SK-N-MC (cell line): Measurements from ENCODE around the gene DLG2.

Experiments
- DNase-seq: peaks from one replicate; pipeline ENCODE4 v3.0.0-alpha.2; 2011; ENCODE audit warnings: low read depth, low spot score
- H3K27ac ChIP-seq: fragments of 200-600 bp; sonication (generic); 2 replicates; pipeline ENCODE4 v1.5.1; 2016; ENCODE audit warnings: mixed run types
- H3K36me3 ChIP-seq: fragments of 200-600 bp; sonication (generic); 2 replicates; pipeline ENCODE4 v1.6.1; 2017; ENCODE audit warnings: antibody characterized with exemption, low read length, mixed read lengths; ENCODE audit not compliant: insufficient read depth
- H3K4me3 ChIP-seq: fragments of 200-600 bp; sonication (generic); 2 replicates; pipeline ENCODE4 v1.5.1; 2016
- H3K9ac ChIP-seq: fragments of 200-600 bp; sonication (generic); 2 replicates; pipeline ENCODE4 v1.8.0; 2017; ENCODE audit warnings: mixed run types, mixed read lengths; ENCODE audit not compliant: insufficient read length
- H3K9me3 ChIP-seq: fragments of 200-600 bp; sonication (generic); 2 replicates; pipeline ENCODE4 v1.6.1; 2017; ENCODE audit warnings: low read depth, mild to moderate bottlenecking, antibody characterized with exemption, low read length, moderate library complexity, mixed read lengths
- EZH2 ChIP-seq: fragments of 200-600 bp; sonication (generic); IDR thresholded peaks from one replicate; pipeline ENCODE4 v1.6.1; 2017; ENCODE audit warnings: antibody characterized with exemption
- FOXP2 ChIP-seq: optimal IDR thresholded peaks from 2 replicates; pipeline ENCODE3; 2011; ENCODE audit warnings: mild to moderate bottlenecking, moderate library complexity; ENCODE audit not compliant: insufficient read depth; ENCODE audit errors: extremely low read length, control extremely low read depth
- POLR2AphosphoS5 ChIP-seq: IDR thresholded peaks from 2 replicates; pipeline ENCODE4 v1.6.1; 2012; ENCODE audit warnings: mild to moderate bottlenecking, low read depth, low read length, borderline replicate concordance

Gene DLG2

GRCh38 chr11:84899134-84899533 is 728.0 kb downstream of the DLG2 start:
- no peak overlapping the region for H3K9ac ChIP-seq
- H3K4me3 ChIP-seq: no peak overlapping the region
- no peak for DNase-seq
- no peak overlapping the region for H3K27ac ChIP-seq
- no peaks in the 10 kb centered on the region for H3K9me3 ChIP-seq
- no peak for TF ChIP-seq EZH2
- no peak for TF ChIP-seq POLR2AphosphoS5
- H3K36me3 ChIP-seq: no peaks in the 10 kb centered on the region

GRCh38 chr11:84894666-84895065 is 732.5 kb downstream of the DLG2 start:
- no peak overlapping the region for H3K4me3 ChIP-seq
- no peak overlapping the region for H3K27ac ChIP-seq
- H3K9me3 ChIP-seq: no peaks in the 10 kb centered on the region
- TF ChIP-seq EZH2 (no peak), FOXP2 (no peak), POLR2AphosphoS5 (no peak)
- no peaks in the 10 kb centered on the region for H3K36me3 ChIP-seq
- no peak overlapping the region for H3K9ac ChIP-seq
- no peak for DNase-seq

GRCh38 chr11:84890676-84891075 is 736.5 kb downstream of the DLG2 start:
- Histone ChIP-seq H3K4me3 (no peak overlapping the region), H3K36me3 (no peaks in the 10 kb centered on the region), H3K9me3 (no peaks in the 10 kb centered on the region), H3K9ac (no peak overlapping the region), H3K27ac (no peak overlapping the region)
- DNase-seq: no peak
- TF ChIP-seq POLR2AphosphoS5 (no peak), FOXP2 (no peak), EZH2 (no peak)

DNA sequence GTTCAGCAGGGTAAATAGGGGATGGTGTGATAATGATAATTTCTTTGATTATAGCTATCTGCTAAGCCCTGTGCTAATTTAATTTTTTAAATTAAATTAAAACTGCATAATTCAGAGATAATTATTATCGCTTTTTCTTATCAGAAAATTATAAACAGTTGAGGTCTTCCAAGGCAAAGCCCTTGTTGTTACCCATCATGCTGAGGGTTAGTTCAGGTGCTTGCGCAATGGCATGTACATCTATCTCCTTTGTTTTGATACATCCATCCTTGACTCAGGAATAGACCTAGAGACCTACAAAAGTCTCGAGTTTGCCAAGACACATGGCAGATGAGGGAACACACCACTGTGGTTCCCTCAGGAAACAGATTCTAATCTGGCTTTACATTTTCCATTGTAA is 737.6 kb downstream of the DLG2 start:
- Histone ChIP-seq H3K4me3 (no peak overlapping the region), H3K9me3 (no peaks in the 10 kb centered on the region), H3K27ac (no peak overlapping the region), H3K9ac (no peak overlapping the region), H3K36me3 (no peaks in the 10 kb centered on the region)
- TF ChIP-seq POLR2AphosphoS5 (no peak), FOXP2 (no peak), EZH2 (no peak)
- no peak for DNase-seq

- Histone ChIP-seq H3K9ac (no peak overlapping the region), H3K4me3 (no peak overlapping the region), H3K9me3 (no peaks in the 10 kb centered on the region), H3K36me3 (no peaks in the 10 kb centered on the region), H3K27ac (no peak overlapping the region)
- DNase-seq: no peak
- no peak for TF ChIP-seq EZH2
- TF ChIP-seq POLR2AphosphoS5: no peak
- no peak for TF ChIP-seq FOXP2
Observed at GRCh38 chr11:84887055-84887629, 740.0 kb downstream of the DLG2 start.

GRCh38 chr11:84886344-84886743 is 740.8 kb downstream of the DLG2 start:
- Histone ChIP-seq H3K36me3 (no peaks in the 10 kb centered on the region), H3K27ac (no peak overlapping the region), H3K9ac (no peak overlapping the region), H3K4me3 (no peak overlapping the region), H3K9me3 (no peaks in the 10 kb centered on the region)
- no peak for DNase-seq
- no peak for TF ChIP-seq EZH2
- no peak for TF ChIP-seq FOXP2
- no peak for TF ChIP-seq POLR2AphosphoS5

DNA sequence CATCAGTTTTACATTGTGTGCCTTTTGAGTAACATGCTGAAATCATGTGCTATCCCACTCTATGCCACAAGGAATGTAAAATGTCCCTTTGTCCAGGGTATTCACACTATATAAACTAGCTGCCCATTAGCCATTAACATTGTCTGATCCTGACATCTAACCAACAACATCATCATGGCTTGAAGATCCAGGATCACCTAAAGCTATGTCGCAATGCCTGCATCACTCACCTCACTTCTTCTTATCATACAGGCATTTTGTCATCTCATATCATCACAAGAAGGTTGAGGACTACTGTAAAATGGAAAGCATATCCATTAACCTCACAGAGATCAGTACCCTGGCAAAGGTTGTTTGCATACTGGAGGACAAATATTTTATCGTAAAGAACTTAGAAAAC is 742.3 kb downstream of the DLG2 start:
- TF ChIP-seq FOXP2 (no peak), EZH2 (no peak), POLR2AphosphoS5 (no peak)
- Histone ChIP-seq H3K36me3 (no peaks in the 10 kb centered on the region), H3K4me3 (no peak overlapping the region), H3K9ac (no peak overlapping the region), H3K9me3 (no peaks in the 10 kb centered on the region), H3K27ac (no peak overlapping the region)
- no peak for DNase-seq

DNA sequence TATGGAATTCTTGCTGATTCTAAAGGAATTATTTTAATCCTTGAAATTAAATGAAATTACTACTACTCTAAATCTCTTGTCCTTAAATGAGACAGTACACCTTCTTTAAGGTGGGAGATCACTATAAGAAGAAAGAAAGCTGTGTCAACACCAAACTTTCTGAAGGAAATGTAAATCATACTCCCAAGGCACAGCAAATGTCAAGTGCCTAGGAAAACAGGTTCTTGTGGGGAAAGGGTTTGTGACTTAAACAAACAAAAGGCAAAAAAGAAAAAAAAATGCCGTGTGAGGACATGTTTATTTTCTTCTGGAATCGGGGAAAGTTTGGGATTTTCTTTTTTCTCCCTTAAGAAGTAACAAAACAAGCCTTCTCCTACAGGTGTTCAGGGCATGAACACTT is 745.1 kb downstream of the DLG2 start:
- H3K27ac ChIP-seq: no peak overlapping the region
- TF ChIP-seq POLR2AphosphoS5: no peak
- no peak for TF ChIP-seq FOXP2
- TF ChIP-seq EZH2: no peak
- no peak overlapping the region for H3K4me3 ChIP-seq
- H3K9me3 ChIP-seq: no peaks in the 10 kb centered on the region
- no peaks in the 10 kb centered on the region for H3K36me3 ChIP-seq
- H3K9ac ChIP-seq: no peak overlapping the region
- DNase-seq: no peak

- Histone ChIP-seq H3K36me3 (no peaks in the 10 kb centered on the region), H3K4me3 (no peak overlapping the region), H3K9ac (no peak overlapping the region), H3K27ac (no peak overlapping the region), H3K9me3 (no peaks in the 10 kb centered on the region)
- no peak for TF ChIP-seq EZH2
- no peak for TF ChIP-seq FOXP2
- TF ChIP-seq POLR2AphosphoS5: no peak
- DNase-seq: no peak
Observed at GRCh38 chr11:84871116-84871515, 756.0 kb downstream of the DLG2 start.

GRCh38 chr11:84870486-84870885 is 756.7 kb downstream of the DLG2 start:
- Histone ChIP-seq H3K27ac (no peak overlapping the region), H3K9me3 (no peaks in the 10 kb centered on the region), H3K36me3 (no peaks in the 10 kb centered on the region), H3K4me3 (no peak overlapping the region), H3K9ac (no peak overlapping the region)
- no peak for TF ChIP-seq EZH2
- no peak for TF ChIP-seq POLR2AphosphoS5
- TF ChIP-seq FOXP2: no peak
- no peak for DNase-seq
